HG02852 (cell line): Measurements from ENCODE around the gene EHBP1.
"Not testable (repeated sequence)": the region's sequence is repeated elsewhere in the genome, so short reads cannot be mapped to it uniquely, and the experiment has no call there.

Experiments
- ATAC-seq: cut with Tn5 transposase; IDR thresholded peaks from one replicate; pipeline ENCODE4 v1.9.1; 2021; ENCODE audit warnings: mild to moderate bottlenecking, moderate library complexity; ENCODE audit not compliant: unreplicated experiment

Gene EHBP1

DNA sequence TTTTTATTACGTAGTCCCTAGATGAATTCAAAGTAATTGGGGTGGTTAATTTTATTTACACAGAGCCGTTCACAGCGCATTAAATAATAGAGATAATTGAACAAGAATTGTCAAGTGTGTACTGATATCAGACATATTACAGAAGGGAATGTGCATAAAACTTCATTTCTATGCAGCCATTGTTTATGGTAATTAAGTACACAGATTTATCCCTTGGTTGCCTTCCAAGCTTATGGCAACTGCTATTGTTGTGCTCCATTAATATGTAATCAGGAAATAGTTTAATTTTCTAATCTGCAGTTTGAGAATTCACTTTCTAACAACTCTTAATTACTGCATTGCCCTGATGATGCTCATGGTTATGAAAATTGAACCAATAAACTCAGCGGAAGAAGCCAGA, 297.8 kb downstream of the EHBP1 start:
- no peak for ATAC-seq

DNA sequence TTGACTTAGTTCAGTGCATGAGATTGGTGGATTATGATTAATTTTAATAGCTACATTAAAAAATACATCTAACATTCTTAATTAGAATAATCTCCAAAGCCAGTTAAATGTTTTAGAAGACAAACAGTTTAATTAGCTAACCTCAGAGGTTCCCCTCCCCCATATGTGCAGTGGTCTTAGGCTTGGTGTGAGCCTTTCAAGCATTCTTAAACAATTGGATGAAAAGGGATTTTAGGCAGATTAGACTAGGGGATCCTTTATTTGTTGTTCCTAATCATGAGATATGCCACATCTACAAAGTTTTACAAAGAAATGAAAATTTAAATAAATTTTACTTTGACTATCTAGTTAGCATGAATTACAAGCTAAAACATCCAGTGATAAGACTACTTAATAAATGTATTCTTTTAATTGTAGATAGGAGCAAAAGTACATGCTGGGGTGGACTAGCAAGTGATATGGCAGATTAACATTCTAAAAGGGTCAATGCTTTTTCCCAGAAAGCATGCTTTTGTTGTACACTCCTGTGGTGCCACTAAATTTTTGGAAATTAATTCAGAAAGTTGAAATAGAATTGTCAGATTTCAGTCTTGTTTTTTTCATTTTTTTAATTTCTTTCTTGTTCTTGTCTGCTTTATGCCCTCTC, 302.4 kb downstream of the EHBP1 start:
- ATAC-seq: no peak

DNA sequence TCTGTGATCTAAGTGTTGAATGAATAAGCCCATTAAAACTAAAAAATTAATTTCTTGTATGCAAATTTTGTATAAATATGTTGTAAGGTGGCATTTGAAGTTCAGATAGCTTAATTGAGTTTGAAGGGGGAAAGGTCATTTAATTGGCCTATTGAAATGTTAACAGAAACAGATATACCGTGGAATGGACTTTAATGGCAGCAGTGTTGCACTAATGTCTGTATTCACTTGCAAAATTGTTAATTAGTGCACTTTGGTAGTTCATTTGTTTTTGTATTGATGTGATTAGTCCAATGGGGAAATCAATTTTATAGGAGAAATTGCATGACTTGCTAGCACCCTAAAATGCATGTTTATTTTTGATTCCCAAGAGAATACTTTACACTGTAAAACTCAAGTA, 303.3 kb downstream of the EHBP1 start:
- no peak for ATAC-seq

DNA sequence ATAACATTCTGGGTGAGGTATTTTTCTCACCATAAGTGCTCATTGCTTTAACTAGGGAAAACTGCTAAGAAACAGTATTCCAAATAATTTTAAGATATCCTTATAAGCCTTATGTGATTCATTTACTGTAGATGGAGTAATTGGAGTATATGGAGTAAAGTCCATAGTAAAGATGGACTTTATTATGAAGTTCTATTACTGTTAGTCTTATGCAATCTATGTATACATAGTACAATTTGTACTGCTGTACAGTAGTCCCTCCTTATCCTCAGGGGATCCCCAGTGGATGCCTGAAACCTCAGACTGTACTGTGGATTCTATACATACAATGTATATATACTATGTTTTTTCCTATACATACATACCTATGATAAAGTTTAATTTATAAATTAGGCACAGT, 304.0 kb downstream of the EHBP1 start:
- no peak for ATAC-seq

DNA sequence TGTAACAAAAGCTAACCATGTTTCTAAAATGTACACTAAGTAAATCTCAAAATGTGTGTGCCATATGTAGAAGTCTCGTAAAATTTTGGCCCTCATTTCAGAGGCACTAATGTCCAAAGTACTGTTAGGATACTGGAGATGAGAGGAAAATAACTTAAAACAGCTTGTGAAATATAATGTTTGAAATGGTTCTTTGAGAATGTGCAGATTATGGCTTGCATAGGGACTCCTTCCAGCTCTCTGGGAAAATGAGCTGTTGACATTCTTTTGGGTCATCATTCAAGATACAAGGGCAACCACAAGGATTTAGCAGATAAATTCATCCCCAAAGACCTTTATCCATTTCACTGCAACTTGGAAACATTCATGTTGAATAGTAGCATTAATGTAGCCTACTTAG, 307.0 kb downstream of the EHBP1 start:
- no peak for ATAC-seq

DNA sequence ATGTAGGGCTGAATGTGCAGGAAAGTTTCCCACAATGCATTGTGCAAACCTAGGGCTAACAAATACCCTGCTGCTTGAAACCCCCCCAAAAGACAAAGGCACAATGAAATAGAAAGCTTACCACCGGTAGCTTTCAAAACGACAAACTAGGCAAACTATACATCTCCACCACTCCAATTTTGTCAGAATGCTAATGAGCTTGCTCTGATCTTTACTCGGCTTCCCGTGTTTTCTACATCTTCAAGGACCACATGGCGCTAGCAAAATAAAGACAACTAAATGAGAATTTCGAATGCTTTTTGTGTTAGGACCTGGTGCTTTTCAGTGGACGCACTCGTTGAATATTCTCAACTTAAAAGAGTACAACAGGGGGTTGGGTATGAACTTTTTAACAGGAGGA, 307.9 kb downstream of the EHBP1 start:
- no peak for ATAC-seq

DNA sequence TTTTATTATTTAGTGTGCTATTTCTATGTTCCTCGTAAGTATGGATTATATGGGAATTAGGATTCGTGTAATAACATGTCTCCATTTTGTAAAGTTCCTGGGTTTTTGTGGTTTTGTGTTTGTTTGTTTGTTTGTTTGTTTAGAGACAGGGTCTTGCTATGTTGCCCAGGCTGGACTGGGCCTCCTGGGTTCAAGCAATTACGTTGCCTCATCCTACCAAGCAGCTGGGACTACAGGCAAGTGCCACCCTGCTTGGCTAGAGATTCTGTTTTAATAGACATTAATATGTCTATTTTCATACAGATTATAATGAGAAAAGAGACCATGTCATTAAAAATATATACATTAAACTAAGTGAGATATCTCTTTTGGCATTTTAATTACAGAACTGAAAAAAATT, 309.9 kb downstream of the EHBP1 start:
- ATAC-seq: no peak

DNA sequence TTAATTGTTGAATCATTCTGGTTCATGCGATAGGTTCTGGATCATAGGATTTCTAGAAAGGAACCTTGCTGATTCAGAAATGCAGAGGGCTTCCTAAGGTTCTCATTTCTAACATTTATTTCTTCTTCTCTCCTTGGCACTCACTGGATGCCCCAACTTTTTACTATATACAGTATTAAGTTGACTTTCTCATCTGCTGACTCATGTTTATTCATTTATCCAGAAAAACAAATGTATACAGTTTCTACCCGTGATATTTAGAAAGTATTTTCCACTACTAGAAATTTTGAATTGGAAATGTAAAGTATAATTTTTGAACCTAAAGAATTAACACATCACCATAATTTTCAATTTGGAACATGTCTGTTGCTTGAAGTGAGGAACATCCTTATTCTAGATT, 312.9 kb downstream of the EHBP1 start:
- no peak for ATAC-seq

DNA sequence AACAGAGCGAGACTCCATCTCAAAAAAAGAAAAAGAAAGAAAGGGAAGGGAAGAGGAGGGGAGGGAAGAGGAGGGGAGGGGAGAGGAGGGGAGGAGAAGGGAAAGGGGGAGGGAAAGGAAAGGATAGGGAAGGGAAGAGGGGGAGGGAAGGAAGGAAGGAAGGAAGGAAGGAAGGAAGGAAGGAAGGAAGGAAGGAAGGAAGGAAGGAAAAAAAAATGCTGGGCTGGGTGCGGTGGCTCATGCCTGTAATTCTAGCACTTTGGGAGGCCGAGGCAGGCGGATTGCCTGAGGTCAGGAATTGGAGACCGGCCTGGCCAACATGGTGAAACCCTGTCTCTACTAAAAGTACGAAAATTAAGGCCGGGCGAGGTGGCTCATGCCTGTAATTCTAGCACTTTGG, 314.2 kb downstream of the EHBP1 start:
- ATAC-seq: not testable (repeated sequence)

DNA sequence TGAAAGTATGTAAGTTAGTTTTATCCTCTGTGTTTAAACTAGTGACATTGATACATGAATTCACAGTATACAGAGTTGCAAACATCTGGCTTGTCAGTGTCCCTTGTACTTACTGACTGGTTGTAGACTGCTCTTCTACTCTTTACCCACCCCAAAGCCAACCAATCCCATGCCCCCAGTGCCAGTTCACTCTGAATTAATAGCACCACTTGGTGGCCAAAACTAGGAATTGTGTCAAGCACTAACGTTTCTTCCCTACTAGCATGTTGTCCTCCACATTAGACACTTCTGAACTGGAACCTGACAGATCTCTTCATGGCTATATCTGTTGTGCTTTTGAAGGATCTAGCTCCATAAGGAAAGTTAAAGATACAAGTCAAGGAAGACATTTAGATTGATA, 317.9 kb downstream of the EHBP1 start:
- no peak for ATAC-seq

DNA sequence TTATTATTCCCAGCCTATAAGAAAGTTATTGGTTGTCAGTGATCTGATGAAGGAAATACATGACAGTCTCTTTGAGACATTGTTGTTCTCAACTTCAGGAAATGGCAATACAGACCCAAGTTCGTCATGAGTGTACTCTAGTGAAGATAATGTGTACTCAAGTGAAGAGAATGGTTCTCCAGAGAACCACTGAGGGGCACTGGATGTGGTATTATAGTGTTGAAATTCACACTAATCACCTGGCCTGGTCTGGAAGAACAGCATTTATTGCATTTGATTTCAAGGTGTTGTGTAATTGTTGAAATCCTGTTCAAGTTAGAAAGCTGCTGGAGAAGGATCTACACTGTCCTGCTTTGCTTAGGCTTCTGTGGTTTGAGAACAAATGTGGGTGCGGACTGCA, 321.7 kb downstream of the EHBP1 start:
- ATAC-seq: no peak

DNA sequence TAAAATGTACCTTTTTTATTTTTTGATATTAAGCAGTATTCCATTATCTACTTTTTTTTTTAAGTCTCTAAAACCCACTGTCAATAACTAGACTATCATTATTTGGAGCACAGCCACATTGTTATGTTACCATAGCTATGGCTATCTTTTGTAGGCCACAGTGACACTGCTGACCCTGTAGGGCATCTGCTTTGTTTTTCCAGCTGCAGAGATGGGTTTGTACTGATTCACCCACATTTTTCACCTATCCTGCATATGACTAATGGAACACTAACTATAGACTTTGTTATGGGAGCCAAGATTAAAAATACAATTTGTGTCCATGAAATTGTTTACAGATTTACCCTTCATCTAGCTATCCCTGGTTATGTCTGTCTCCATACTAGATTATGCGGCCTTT, 323.5 kb downstream of the EHBP1 start:
- no peak for ATAC-seq

DNA sequence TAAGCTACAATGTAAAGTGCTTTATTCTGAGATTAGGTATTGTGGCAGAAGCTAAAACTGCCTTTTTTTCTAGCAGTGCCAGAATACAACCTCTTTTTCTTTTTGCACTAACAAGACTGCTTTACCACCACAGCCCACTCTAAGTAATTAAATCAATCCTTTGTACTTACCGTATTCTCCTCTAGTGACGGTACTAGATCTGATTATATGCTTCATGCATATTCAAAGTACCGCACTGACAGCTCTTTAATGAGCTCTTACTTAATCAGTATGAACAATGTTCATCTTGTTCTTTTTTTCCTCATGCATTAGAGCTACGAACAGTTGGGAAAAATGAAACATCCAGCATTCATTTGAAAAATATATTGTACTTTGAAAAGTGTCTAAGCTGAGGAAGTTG, 329.0 kb downstream of the EHBP1 start:
- no peak for ATAC-seq

DNA sequence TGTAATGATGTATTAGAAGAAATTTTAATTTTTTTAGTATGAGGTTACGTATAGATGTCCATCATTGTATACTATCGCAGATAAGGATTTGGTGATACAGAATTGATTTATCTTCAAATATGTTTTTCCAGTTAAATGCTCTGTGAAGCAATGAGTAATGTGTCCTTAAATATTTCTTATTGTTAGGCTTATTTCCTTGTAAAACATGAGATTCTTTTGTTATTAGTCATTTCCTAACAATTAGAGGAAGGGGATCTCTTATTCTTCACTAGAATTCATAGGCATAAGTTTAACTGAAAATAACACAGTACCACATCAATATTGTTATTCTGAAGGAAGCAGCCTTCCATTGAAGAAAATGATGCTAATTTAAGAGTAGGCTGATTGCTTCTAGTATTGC, 329.7 kb downstream of the EHBP1 start:
- ATAC-seq: no peak

DNA sequence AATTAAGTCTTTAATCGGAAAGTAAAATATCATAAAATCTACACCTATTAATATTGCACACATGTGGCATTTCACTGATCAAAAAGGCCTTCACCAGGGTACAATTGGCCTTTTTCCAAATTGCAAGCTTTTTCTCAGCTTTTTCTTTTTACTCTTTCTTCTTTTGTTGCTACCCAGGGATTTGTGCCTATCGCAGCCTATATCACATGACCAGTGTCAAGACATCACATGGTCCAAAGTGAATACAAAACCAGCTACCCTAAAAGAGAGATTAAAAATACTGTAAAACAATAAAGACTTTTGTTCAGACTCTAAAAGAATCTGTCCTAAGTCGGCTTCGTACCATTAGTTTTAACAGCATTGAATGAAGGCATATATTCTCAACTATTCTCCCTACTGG, 330.1 kb downstream of the EHBP1 start:
- ATAC-seq: no peak

DNA sequence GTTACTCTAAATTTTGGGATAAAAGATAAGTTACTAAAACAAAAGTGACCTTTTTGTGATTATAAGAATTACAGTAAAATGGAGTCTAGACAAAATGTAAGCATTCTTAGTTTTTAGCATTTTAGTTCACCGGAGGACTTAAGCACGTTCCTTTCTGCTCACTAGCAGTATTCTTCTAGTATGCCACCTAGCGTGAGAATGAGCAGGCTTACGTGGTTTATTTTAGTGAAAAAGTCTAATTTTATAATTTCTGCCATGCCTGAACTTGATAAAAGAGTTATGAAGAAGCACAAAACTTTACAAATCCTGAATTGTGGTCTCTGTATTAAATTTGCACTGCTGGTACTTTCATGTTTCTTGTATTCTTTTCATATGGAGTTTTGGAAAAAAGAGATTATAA, 332.5 kb downstream of the EHBP1 start:
- ATAC-seq: no peak

DNA sequence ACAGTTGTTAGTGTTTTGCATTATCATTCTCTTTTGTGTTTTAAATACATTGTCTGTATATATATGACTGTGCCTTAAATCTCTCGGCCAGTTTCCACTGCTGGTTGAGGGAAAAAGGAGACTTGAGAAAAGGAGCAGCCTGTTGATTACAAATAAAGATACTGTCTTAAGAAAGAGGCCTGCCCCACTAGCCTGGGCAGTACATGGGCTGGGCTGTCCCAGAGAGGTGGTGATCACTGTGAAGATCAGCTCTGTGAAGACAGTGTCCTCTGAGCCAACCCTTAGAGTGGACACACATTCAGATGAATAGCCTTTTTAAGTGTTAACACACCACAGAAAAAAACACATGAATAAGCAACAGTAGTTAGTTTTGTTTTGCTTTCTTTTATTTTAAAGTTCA, 335.1 kb downstream of the EHBP1 start:
- ATAC-seq: no peak

DNA sequence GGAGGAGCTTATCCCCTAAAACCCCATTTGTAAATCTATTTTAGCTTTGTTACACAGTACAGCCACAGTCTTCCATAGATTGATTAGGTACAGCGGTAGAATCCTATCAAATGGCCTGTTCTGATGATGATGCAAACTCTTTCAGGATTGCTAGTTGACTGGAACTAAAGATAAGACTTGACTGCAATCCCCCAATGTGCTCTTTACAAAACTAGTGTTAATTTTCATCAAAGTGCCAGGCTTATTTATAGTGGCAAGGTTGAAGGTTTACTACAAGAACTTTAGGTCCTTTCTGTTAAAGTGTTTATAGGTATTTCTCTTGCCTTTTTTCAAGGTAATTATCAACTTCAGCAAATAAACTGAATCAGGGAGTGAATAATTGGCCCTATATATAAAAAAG, 336.1 kb downstream of the EHBP1 start:
- no peak for ATAC-seq

DNA sequence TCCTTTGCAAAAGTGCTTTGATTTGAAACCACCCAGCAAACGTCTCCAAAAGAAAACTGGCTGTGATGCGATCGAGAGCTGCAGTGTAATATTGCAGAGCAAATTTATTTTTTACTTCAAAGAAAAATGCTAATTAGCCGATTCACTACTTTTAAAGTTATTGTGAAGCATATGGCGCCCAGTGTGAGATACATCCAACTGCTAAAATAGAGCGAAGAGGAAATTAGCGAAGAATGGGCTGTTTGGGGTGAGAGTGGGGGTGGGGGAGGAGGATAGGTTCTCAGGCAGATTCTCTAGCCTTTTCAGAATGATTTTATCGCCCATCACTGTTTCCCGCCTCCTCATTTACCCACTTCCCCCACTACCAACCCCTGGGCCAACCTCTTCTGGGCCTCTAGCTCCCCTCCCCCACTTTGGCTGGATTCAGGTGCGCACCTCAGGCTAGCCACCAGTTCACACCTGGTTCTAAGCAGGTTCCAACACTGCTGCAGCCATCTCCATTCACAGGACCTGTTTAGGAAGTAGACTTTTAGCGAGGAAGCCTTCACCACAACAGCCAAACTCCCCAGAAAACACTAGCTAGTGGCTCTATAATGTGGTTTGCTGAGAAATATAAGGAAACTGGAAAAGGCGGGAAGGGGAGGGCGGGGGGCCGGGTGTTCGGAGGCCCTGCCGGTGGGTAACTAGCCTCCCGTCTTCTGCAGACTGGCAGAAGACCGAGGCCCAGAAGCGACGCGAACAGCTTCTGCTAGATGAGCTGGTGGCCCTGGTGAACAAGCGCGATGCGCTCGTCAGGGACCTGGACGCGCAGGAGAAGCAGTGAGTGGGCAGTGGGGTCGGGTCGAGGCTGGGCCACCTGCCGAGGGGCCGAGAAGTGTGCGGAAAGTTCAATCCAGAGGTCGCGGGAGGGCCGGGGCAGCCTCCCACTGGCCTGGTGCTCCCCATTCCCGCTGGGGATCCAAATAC, 339.1 kb downstream of the EHBP1 start:
- ATAC-seq: no peak

DNA sequence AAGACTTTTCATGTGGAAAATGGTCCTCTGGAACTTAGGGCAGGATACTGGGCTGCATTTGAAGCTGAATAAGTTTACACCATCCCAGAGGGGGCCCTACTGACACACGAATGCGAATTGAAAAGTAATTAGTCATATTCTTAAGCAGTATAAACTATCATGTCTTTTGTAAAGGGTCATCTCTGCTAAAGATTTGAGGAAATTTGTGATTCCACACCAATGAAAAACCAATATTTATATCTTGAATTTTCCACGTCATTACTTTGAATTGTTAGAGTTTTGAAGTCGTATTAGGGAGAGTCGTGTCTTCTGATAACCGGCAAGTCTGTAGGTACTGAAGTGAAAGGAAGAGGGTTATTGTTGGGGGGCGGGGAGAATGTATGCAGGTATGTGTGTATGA, 341.0 kb downstream of the EHBP1 start:
- no peak for ATAC-seq

DNA sequence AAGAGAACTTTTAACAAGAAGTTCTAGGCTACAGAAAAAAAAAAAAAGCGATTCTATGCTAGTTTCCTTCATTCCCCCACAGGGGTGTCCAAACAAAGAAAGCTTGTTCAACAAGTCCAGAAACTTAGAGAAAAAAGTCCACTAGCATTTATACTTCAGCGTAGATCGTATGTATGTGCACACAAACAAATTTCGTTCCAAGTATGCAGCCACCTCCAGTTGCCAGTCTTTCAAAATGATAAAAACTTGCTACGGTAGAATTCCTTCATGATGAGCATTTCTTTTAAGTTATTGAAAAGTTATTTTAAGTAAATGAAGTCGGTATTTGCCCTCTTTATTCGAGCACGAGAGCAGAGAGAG, 341.4 kb downstream of the EHBP1 start:
- ATAC-seq: no peak
